ENCODE measurements around the gene PPP1R11.
A peak's percentile ranks its signal among the peaks of the same experiment; 100 is the strongest.
"Not testable (repeated sequence)": the region's sequence is repeated elsewhere in the genome, so short reads cannot be mapped to it uniquely, and the experiment has no call there.

The PPP1R11 gene

DNA sequence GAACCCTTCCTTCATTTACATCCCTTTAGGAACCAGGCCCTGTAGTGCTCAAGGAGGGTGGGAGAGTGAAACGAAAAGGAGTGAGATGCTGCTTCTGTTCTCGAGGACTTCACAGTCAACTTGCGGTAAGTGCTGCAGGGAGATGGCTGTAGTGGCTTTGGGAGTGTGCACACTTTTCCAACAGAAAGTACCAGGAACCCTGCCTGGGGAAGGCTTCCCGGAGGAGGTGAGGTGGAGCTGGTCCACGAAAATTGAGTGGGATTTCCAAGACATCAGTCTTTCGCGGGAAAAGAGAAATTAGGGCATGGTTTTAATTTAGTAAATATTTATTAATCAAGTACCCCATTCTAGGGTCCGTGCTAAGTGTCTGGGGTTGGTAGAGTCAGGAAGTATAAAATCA is 33.2 kb downstream of the PPP1R11 start:
- no peak for DNase-seq

DNA sequence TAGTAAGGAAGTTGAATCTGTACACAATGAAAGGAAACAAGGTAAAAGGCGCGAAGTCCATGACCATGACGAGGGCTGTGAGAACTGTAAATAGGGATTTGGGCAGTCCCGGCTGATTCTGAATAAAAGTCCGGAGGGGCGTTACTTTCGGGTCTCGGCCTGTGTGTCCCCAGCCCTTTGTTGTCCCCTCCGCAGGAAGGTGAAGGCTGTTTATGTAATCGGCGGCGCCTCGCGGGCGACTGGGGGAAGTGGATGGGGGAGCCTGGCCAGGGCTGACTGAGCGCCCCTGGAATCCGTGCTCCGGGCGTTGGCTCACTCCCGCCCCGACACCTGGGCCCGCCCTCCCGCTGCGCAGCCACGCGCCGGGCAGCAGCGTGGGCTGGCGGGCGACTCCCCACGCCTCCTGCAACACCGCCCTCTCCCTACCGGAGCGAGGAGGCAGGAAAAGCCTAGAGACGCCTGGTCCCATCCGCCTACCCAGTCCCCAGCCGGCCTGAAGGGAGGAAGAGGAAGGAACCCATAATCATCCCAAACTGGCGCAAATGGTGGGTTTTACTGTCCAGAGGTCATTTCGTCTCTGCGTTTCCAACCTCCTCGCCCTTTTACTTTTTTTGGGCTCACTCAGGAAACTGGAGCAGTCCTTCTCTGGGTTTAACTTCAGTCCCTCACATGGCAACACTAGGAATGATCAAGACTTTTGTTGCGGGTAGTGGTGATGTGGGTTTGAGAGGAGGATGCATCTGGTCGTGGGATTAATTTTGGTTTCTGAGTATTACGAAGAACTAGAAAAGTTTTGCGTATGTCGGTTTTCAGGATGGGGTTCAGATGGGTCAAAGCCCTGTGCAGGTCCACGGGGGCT is 33.8 kb downstream of the PPP1R11 start:
- DNase-seq = no peak

GRCh38 chr6:30101444-30102413 is 34.7 kb downstream of the PPP1R11 start:
- peak; percentile 4 for DNase-seq

- DNase-seq = no peak
Observed at GRCh38 chr6:30102414-30102969, 35.5 kb downstream of the PPP1R11 start.

DNA sequence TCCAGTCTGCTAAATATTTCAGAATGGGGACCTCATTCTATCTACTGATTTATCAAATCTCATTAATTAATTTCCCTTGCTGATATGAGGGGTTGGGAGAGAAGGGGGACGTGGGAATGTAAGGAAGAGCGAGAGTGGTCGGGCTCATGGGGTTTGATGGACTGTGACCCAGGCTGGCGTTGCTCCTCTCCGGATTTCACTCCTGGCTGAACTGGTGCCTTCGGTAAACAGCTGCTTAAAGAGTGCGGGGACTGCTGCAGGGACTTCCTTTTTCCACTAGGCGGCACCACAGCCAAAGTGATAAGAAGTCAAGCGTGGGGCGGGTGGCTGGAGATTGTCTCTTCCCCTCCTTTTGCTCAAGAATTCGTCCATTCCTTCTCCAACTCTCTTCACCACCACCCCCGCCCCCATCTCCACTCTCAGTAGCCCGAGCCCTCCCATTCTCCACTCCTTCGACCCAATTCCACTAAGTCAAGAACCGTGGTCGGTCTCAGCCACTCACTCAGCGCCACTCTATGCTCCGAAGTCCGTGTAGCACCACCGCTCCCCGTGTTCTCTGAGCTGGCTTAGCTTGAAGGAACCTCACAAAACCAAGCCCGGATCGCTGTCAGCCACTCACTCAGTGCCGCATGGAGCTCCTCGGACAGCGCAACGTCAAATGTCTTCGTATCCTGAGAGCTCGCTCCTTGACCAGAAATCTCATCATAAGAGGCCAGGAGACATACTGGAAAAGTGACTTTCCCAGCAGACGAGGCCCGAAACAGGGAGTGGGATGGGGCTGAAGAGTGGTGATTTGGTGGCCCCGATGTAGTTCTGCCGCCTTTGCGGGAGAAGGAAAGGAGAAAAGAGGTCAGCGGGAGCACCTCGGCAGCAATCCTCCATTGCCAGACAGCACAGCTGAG is 36.2 kb downstream of the PPP1R11 start:
- DNase-seq = peak; percentile 69

GRCh38 chr6:30103872-30104179 is 36.8 kb downstream of the PPP1R11 start:
- no peak for DNase-seq

- no peak for DNase-seq
Observed at GRCh38 chr6:30104661-30105060, 37.7 kb downstream of the PPP1R11 start.

DNA sequence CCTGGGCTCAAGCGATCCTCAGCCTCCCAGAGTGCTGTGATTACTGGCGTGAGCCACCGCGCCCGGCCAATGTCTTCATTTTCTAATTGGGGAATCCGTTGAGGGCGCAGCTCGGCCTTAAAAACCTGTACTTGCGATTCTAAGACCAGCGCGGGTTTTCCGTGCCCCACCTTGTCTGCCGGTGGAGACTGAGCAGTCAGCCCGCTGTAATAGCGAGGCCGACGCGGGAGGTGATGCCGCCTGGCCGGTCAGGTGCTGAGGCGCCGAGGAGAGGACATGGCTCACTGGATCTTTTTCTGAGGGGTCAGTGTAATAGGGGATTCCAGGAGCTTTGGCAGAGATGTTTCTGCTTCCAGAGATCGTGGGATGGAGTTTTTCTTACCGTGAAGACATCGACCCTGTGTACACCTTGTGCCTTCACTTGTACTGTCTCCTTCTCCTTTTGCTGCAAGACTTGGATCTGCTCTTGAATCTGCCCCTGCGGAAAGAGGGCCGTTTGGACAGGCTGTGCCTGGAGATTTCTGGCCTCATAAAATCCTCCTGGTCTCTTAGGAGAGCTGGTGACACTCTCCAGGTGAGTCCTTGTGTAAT is 44.4 kb downstream of the PPP1R11 start:
- no peak for DNase-seq

- no peak for DNase-seq
Observed at GRCh38 chr6:30112402-30112994, 45.5 kb downstream of the PPP1R11 start.

GRCh38 chr6:30113003-30113759 is 46.2 kb downstream of the PPP1R11 start, which contains the start of gene TRIM31:
Gene TRIM31 (minus strand): TSS chr6:30113090. CDS start chr6:30112805, 285 bp downstream.
- no peak for DNase-seq

DNA sequence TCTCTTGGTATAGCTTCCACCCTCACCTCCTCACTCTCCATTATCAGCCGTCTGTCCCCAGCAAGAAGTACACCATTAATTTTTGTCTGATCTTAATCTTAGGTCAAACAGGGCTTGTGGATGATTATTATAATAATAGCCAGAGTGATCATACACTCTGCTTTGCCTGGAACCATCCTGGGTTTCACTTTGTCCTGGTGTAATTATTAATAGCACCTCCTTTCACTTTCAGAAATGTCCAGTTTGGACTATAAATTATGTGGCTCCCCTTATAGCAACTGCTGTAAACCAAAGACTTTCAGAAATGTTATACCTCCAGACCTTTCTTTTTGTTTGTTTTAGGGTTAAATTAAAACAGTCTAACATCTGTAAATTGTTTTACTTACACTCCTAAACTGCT is 46.8 kb downstream of the PPP1R11 start:
- DNase-seq = no peak

DNA sequence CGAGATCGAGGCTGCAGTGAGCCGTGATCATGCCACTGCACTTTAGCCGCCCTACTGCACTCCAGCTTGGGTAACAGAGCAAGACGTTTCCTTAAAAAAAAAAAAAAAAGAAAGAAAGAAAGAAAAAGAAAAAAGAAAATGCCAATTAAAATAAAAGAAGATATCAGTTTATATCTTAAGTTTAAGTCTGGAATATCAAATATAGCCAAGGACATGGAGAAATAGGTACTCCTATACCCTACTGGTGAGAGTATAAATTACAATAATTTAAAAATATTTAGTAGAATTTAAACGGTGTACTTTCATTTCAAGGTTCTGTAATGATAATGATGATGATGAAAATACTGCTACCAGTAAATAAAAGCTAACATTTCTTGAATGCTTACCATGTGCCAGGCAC is 49.7 kb downstream of the PPP1R11 start:
- no peak for DNase-seq

DNA sequence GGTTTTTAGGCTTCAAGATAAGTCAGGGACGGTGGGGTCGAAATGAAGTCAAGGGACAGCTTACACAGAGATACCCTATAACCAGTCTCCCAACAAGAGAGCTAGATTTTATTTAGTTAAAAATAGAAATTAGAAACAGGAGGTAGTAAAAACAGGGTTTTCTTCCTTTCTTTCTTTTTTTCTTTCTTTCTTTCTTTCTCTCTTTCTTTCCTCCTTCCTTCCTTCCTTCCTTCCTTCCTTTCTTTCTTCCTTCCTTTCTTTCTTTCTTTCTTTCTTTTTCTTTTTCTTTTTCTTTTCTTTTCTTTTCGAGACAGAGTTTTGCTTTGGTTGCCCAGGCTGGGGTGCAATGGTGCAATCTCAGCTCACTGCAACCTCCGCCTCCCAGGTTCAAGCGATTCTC is 51.7 kb downstream of the PPP1R11 start:
- not testable (repeated sequence) for DNase-seq

Data from NCI-H2029 treated with DMSO at 0.1 percent for 48 hours (cell line).